Mesothelial cell of epicardium (in vitro differentiated cells): ENCODE data around the gene EFL1. TPM values are rescaled to one million over a fixed set of nuclear protein-coding genes. Genes with fewer than 3 reads are reported as not detected.

Experiments
- DNase-seq, 2 experiments: peaks; one replicate each; pipeline ENCODE4 v3.0.0; 2021; ENCODE audit warnings: low spot score in 2 of 2; ENCODE audit not compliant: unreplicated experiment in 2 of 2
- H3K27ac Mint-ChIP-seq: 2 replicates; pipeline ENCODE4 v1.8.0; 2021; ENCODE audit warnings: mixed read lengths
- H3K27me3 Mint-ChIP-seq: 2 replicates; pipeline ENCODE4 v1.8.0; 2021; ENCODE audit warnings: low read depth, mixed read lengths
- H3K36me3 Mint-ChIP-seq: 2 replicates; pipeline ENCODE4 v1.8.0; 2021; ENCODE audit warnings: mixed read lengths
- H3K4me1 Mint-ChIP-seq: 2 replicates; pipeline ENCODE4 v1.8.0; 2021; ENCODE audit warnings: mixed read lengths
- H3K4me3 Mint-ChIP-seq: 2 replicates; pipeline ENCODE4 v1.8.0; 2021; ENCODE audit warnings: mild to moderate bottlenecking, moderate library complexity, mixed read lengths
- H3K9me3 Mint-ChIP-seq: 2 replicates; pipeline ENCODE4 v1.8.0; 2021; ENCODE audit warnings: mixed read lengths
- total RNA-seq: library from RNA; stranded (reverse); gene quantifications from 3 replicates; pipeline ENCODE4 v1.2.1, GENCODE V29; 2021
- TF ChIP-seq, protein P1 (sequence below): fragments of 200-600 bp; sonication (generic); IDR thresholded peaks from one replicate; pipeline ENCODE4 v1.5.0; 2021; ENCODE audit warnings: antibody characterized with exemption; ENCODE audit not compliant: unreplicated experiment

Gene EFL1
- total RNA-seq, 1 donor from 2014 or later = 24.5 TPM

DNA sequence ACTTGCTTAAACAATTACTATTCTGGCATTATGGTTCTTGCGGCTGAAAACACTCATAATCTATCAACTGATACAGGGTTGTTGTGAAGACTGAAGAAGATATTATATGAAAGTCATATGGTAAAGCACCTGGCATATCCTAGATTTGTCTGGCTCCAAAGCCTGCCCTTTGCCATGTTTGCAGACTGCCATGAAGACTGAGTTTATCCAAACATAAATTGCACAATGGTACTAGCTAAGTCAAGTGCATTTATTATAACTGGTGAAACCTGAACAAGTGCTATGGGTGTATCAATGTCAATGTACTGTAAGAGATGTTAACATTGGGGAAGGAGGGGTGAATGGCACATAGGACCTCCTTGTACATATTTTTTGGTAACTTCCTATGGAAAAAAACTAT lies 129.3 kb downstream of the EFL1 start:
- no peaks in the 10 kb centered on the region for H3K9me3 Mint-ChIP-seq
- H3K27me3 Mint-ChIP-seq = no peaks in the 10 kb centered on the region
- DNase-seq = no peak
- peaks cover 2% of the 10 kb centered on the region for H3K36me3 Mint-ChIP-seq
- peaks cover 38% of the 10 kb centered on the region for H3K4me1 Mint-ChIP-seq
- no peak overlapping the region for H3K4me3 Mint-ChIP-seq
- H3K27ac Mint-ChIP-seq = no peak overlapping the region
- TF ChIP-seq, protein P1, sequence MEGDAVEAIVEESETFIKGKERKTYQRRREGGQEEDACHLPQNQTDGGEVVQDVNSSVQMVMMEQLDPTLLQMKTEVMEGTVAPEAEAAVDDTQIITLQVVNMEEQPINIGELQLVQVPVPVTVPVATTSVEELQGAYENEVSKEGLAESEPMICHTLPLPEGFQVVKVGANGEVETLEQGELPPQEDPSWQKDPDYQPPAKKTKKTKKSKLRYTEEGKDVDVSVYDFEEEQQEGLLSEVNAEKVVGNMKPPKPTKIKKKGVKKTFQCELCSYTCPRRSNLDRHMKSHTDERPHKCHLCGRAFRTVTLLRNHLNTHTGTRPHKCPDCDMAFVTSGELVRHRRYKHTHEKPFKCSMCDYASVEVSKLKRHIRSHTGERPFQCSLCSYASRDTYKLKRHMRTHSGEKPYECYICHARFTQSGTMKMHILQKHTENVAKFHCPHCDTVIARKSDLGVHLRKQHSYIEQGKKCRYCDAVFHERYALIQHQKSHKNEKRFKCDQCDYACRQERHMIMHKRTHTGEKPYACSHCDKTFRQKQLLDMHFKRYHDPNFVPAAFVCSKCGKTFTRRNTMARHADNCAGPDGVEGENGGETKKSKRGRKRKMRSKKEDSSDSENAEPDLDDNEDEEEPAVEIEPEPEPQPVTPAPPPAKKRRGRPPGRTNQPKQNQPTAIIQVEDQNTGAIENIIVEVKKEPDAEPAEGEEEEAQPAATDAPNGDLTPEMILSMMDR = no peak

DNA sequence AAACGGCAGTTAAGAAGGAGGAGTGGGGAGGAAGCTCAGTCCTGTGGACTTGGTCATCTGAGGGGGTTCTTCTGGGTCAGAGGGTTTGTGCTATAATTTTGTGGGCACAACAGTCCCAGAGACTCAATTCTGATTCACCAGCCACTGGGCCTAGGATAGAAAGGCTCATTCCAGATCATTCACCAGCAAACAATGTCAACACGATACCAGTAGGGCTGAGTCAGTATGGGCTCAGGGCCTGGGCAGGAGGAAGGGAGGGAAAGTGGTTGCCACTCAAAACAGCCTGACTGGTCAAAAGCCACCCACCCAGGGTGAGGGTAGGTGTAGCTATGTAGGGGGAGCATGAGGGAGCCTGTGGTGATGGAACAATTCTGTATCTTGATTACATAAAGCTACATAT lies 129.8 kb downstream of the EFL1 start:
- Mint-ChIP-seq H3K36me3 (peaks cover under 1% of the 10 kb centered on the region), H3K4me3 (no peak overlapping the region), H3K4me1 (peaks cover 36% of the 10 kb centered on the region), H3K27me3 (no peaks in the 10 kb centered on the region), H3K9me3 (no peaks in the 10 kb centered on the region), H3K27ac (no peak overlapping the region)
- no peak for DNase-seq
- TF ChIP-seq, protein P1 = no peak

DNA sequence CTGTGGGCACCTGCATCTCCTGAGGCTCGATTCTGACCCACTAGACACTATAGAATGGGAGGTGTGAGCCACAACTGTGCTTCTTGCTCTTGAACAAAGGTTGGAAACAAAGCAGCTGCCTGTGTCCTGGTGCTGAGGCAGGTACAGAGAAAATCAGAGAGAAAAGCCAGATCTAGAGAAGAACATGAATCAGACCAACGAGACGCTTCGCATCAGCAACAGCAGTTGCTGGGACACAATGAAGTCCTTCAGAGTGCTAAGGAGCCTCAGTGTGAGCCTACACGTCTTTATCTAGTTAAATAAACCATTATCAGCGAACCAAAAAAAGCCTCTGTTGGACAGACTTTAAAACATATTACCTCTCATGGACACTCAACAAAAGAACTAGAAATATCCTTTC lies 130.4 kb downstream of the EFL1 start:
- no peaks in the 10 kb centered on the region for H3K27me3 Mint-ChIP-seq
- H3K9me3 Mint-ChIP-seq = no peaks in the 10 kb centered on the region
- no peak for DNase-seq
- H3K36me3 Mint-ChIP-seq = no peaks in the 10 kb centered on the region
- peak overlapping the region; percentile 33 for H3K27ac Mint-ChIP-seq
- TF ChIP-seq, protein P1 = no peak
- H3K4me3 Mint-ChIP-seq = no peak overlapping the region
- peaks cover 34% of the 10 kb centered on the region for H3K4me1 Mint-ChIP-seq

DNA sequence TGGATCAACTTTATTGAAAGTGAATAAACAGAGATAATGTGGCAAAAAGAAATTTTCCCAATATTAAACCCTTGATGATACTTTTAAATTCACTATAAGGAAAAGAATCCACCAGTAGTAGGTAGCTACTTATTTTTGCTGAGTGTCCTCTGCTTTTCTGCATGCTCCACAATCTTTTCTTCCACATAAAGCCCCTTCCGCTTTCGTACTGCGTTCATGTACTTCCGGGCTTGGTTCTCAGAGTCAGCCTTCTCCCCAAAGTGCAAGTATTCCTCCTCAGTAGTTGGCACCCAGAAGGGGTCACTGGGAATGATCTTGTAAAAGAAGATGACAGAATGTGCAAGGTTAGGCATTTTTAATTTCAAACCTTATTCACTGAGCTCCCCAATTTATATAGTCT lies 132.3 kb downstream of the EFL1 start:
- Mint-ChIP-seq H3K4me3 (no peak overlapping the region), H3K27me3 (no peaks in the 10 kb centered on the region), H3K27ac (peak overlapping the region; percentile 89), H3K9me3 (no peaks in the 10 kb centered on the region), H3K4me1 (peaks cover 34% of the 10 kb centered on the region), H3K36me3 (no peaks in the 10 kb centered on the region)
- no peak for DNase-seq
- TF ChIP-seq, protein P1 = no peak

DNA sequence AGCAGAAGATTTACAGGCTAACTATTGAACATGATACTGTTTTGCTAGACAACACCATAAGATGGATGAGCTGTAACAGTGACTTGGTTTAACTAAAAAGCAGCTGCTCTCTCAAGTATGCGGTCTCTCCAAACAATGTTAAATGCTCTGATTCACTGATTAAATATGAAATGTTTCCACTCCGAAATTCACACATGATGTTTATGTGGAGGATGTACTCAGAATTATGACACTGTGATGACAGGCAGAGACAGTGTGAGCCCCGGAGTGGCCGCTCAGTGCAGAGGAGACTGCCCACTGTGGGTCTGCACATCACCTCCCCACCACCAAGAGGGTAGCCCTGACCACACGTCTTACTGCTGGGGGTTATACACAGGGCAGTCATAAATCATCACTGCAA lies 132.8 kb downstream of the EFL1 start:
- Mint-ChIP-seq H3K4me3 (peak overlapping the region; percentile 8), H3K4me1 (peaks cover 34% of the 10 kb centered on the region), H3K9me3 (no peaks in the 10 kb centered on the region), H3K27me3 (no peaks in the 10 kb centered on the region), H3K27ac (peak overlapping the region; percentile 89), H3K36me3 (peaks cover 4% of the 10 kb centered on the region)
- no peak for DNase-seq
- TF ChIP-seq, protein P1 = no peak

DNA sequence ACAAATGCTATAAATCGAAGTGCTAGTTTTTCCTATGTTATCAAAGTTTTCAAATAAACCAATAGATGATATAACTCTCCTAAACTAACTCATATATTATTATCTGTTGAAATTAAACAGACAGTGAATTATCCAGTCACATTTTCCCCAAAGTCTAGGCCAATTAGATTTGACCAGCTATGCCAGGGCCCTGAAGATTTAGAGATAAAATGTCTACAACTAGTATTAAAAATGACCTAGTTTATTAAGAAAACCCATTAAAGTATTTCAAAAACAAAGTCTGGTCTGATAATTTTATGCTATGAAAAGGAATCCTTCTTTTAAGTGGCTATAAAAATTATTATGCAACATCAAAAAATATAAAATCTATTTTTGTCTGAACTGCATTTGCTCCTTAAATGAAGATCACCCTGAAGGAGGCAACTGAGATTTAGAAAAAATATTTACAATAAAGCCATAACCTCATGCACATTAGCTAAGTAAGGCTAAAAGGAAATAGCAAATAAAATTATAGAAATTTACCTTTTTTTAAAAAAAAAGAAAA lies 133.3 kb downstream of the EFL1 start:
- peaks cover 6% of the 10 kb centered on the region for H3K36me3 Mint-ChIP-seq

More for the DNA sequence above, 133.3 kb downstream of the EFL1 start:
- no peak overlapping the region for H3K4me3 Mint-ChIP-seq
- TF ChIP-seq, protein P1 = no peak
- H3K27ac Mint-ChIP-seq = peak overlapping the region; percentile 65
- no peak for DNase-seq
- H3K9me3 Mint-ChIP-seq = no peaks in the 10 kb centered on the region
- H3K27me3 Mint-ChIP-seq = no peaks in the 10 kb centered on the region
- H3K4me1 Mint-ChIP-seq = peaks cover 34% of the 10 kb centered on the region
